ENCODE results near the gene ADAM17.
"Not testable (repeated sequence)": the region's sequence is repeated elsewhere in the genome, so short reads cannot be mapped to it uniquely, and the experiment has no call there.

ADAM17 gene

GRCh38 chr2:9595746-9596145, 40.1 kb upstream of the ADAM17 start:
- peaks cover 48% of the 10 kb centered on the region for H3K36me3 ChIP-seq
- no peak for TF ChIP-seq CTCF (IDR thresholded peaks at IDR 0.05; ENCODE audit: low read depth, low read length)
- DNase-seq, result no peak
- H3K9me3 ChIP-seq, result peaks cover under 1% of the 10 kb centered on the region; the same call in 1 of the 2 replicates
- no peaks in the 10 kb centered on the region for H3K27me3 ChIP-seq
- no peak overlapping the region for H3K4me3 ChIP-seq (ENCODE audit: low read depth, low read length)
- no peaks in the 10 kb centered on the region for H3K4me1 ChIP-seq

GRCh38 chr2:9595256-9595655, 39.6 kb upstream of the ADAM17 start:
- peaks cover 46% of the 10 kb centered on the region for H3K36me3 ChIP-seq

GRCh38 chr2:9594366-9595054, 38.9 kb upstream of the ADAM17 start:
- DNase-seq, result no peak
- Histone ChIP-seq H3K27me3 (no peaks in the 10 kb centered on the region), H3K9me3 (no peaks in the 10 kb centered on the region), H3K4me1 (no peaks in the 10 kb centered on the region), H3K4me3 (ENCODE audit: low read depth, low read length) (no peak overlapping the region), H3K36me3 (peaks cover 46% of the 10 kb centered on the region)
- no peak for TF ChIP-seq CTCF (IDR thresholded peaks at IDR 0.05; ENCODE audit: low read depth, low read length)

More at GRCh38 chr2:9595256-9595655, 39.6 kb upstream of the ADAM17 start:
- DNase-seq; H3K9me3 ChIP-seq; H3K4me3 ChIP-seq (ENCODE audit: low read depth, low read length); H3K4me1 ChIP-seq; H3K27me3 ChIP-seq: not testable (repeated sequence)

GRCh38 chr2:9593925-9594324, 38.3 kb upstream of the ADAM17 start:
- no peak for TF ChIP-seq CTCF (IDR thresholded peaks at IDR 0.05; ENCODE audit: low read depth, low read length)
- Histone ChIP-seq H3K9me3 (no peaks in the 10 kb centered on the region), H3K36me3 (peaks cover 44% of the 10 kb centered on the region), H3K4me3 (ENCODE audit: low read depth, low read length) (no peak overlapping the region), H3K4me1 (no peaks in the 10 kb centered on the region), H3K27me3 (no peaks in the 10 kb centered on the region)
- DNase-seq, result no peak

- no peak for DNase-seq
- H3K27me3 ChIP-seq, result no peaks in the 10 kb centered on the region
- no peak for TF ChIP-seq CTCF (IDR thresholded peaks at IDR 0.05; ENCODE audit: low read depth, low read length)
Observed at GRCh38 chr2:9592699-9593098, 37.1 kb upstream of the ADAM17 start.

GRCh38 chr2:9590641-9591040, 35.0 kb upstream of the ADAM17 start:
- no peaks in the 10 kb centered on the region for H3K4me1 ChIP-seq
- H3K36me3 ChIP-seq, result peaks cover 58% of the 10 kb centered on the region
- no peak for DNase-seq
- no peaks in the 10 kb centered on the region for H3K9me3 ChIP-seq
- no peaks in the 10 kb centered on the region for H3K27me3 ChIP-seq
- no peak overlapping the region for H3K4me3 ChIP-seq (ENCODE audit: low read depth, low read length)
- TF ChIP-seq CTCF (IDR thresholded peaks at IDR 0.05; ENCODE audit: low read depth, low read length), result no peak

More at GRCh38 chr2:9592699-9593098, 37.1 kb upstream of the ADAM17 start:
- peaks cover 46% of the 10 kb centered on the region for H3K36me3 ChIP-seq
- no peaks in the 10 kb centered on the region for H3K9me3 ChIP-seq
- no peaks in the 10 kb centered on the region for H3K4me1 ChIP-seq
- H3K4me3 ChIP-seq (ENCODE audit: low read depth, low read length), result no peak overlapping the region
